Measurements from ENCODE around the gene PLGLB2.
"Not testable (repeated sequence)": the region's sequence is repeated elsewhere in the genome, so short reads cannot be mapped to it uniquely, and the experiment has no call there.

GRCh38 chr2:87740928-87741327, 7.0 kb upstream of the PLGLB2 start:
- TF ChIP-seq, protein P1, sequence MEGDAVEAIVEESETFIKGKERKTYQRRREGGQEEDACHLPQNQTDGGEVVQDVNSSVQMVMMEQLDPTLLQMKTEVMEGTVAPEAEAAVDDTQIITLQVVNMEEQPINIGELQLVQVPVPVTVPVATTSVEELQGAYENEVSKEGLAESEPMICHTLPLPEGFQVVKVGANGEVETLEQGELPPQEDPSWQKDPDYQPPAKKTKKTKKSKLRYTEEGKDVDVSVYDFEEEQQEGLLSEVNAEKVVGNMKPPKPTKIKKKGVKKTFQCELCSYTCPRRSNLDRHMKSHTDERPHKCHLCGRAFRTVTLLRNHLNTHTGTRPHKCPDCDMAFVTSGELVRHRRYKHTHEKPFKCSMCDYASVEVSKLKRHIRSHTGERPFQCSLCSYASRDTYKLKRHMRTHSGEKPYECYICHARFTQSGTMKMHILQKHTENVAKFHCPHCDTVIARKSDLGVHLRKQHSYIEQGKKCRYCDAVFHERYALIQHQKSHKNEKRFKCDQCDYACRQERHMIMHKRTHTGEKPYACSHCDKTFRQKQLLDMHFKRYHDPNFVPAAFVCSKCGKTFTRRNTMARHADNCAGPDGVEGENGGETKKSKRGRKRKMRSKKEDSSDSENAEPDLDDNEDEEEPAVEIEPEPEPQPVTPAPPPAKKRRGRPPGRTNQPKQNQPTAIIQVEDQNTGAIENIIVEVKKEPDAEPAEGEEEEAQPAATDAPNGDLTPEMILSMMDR (IDR thresholded peaks at IDR 0.05; ENCODE audit: insufficient read depth, low read length) = not testable (repeated sequence)
- TF ChIP-seq POLR2AphosphoS5 (IDR thresholded peaks at IDR 0.05; ENCODE audit: low read depth); GABPA (IDR thresholded peaks at IDR 0.05; ENCODE audit: low read depth); SPI1 (IDR thresholded peaks at IDR 0.05; ENCODE audit: borderline replicate concordance, low read depth); REST (IDR thresholded peaks at IDR 0.05; ENCODE audit: insufficient replicate concordance, low read depth): not testable (repeated sequence)

Data from HL-60 (cell line).